Trophoblast cell (in vitro differentiated cells and primary cell): ENCODE results near the gene TNNT1.

ENCODE experiments used
- DNase-seq, 2 donors: peaks; one replicate each; pipeline ENCODE4 v3.0.0-alpha.2; 2016
- H2AFZ ChIP-seq: 2 replicates; pipeline ENCODE4 v1.6.1; 2013; ENCODE audit warnings: low read length, moderate library complexity, mild to moderate bottlenecking; ENCODE audit not compliant: insufficient read depth, poor library complexity
- H2AK5ac ChIP-seq: 2 replicates; pipeline ENCODE4 v1.6.1; 2013; ENCODE audit warnings: mild to moderate bottlenecking, low read length
- H2BK120ac ChIP-seq: 2 replicates; pipeline ENCODE4 v1.6.1; 2013; ENCODE audit warnings: low read length, mild to moderate bottlenecking, moderate library complexity; ENCODE audit not compliant: insufficient read depth, poor library complexity
- H2BK12ac ChIP-seq: 2 replicates; pipeline ENCODE4 v1.6.1; 2013; ENCODE audit warnings: mild to moderate bottlenecking, low read length, moderate library complexity
- H2BK5ac ChIP-seq: 2 replicates; pipeline ENCODE4 v1.6.1; 2013; ENCODE audit warnings: low read length, low read depth, moderate library complexity, mild to moderate bottlenecking; ENCODE audit not compliant: poor library complexity
- H3K14ac ChIP-seq: 2 replicates; pipeline ENCODE4 v1.6.1; 2013; ENCODE audit warnings: mild to moderate bottlenecking, low read length
- H3K18ac ChIP-seq: 2 replicates; pipeline ENCODE4 v1.6.1; 2013; ENCODE audit warnings: mild to moderate bottlenecking, low read length
- H3K23ac ChIP-seq: 2 replicates; pipeline ENCODE4 v1.6.1; 2013; ENCODE audit warnings: low read length
- H3K27ac ChIP-seq: 2 replicates; pipeline ENCODE4 v1.5.1; 2013; ENCODE audit warnings: low read depth, mild to moderate bottlenecking, inconsistent platforms, low read length, moderate library complexity
- H3K27me3 ChIP-seq: 2 replicates; pipeline ENCODE4 v1.6.1; 2013; ENCODE audit warnings: inconsistent platforms, mild to moderate bottlenecking, low read length, moderate library complexity; ENCODE audit not compliant: insufficient read depth
- H3K36me3 ChIP-seq, 2 experiments: 1 replicate in 1 of 2; 2 replicates in 1 of 2; pipeline ENCODE4 v1.6.1; 2013; ENCODE audit warnings: low read length in 2 of 2, mild to moderate bottlenecking in 2 of 2, moderate library complexity in 1 of 2; ENCODE audit not compliant: insufficient read depth in 2 of 2, control insufficient read depth in 1 of 2
- H3K4ac ChIP-seq: 2 replicates; pipeline ENCODE4 v1.6.1; 2013; ENCODE audit warnings: low read depth, mild to moderate bottlenecking, low read length, moderate library complexity
- H3K4me1 ChIP-seq, 2 experiments: 1 replicate in 1 of 2; 2 replicates in 1 of 2; pipeline ENCODE4 v1.6.1; 2013; ENCODE audit warnings: low read length in 2 of 2, mild to moderate bottlenecking in 2 of 2, moderate library complexity in 1 of 2; ENCODE audit not compliant: insufficient read depth in 2 of 2, control insufficient read depth in 1 of 2
- H3K4me2 ChIP-seq: 2 replicates; pipeline ENCODE4 v1.6.1; 2013; ENCODE audit warnings: inconsistent platforms, mild to moderate bottlenecking, low read length, moderate library complexity
- H3K4me3 ChIP-seq: 2 replicates; pipeline ENCODE4 v1.5.1; 2013; ENCODE audit warnings: mild to moderate bottlenecking, low read depth, low read length, inconsistent platforms
- H3K79me1 ChIP-seq: one replicate; pipeline ENCODE4 v1.6.1; 2013; ENCODE audit warnings: low read length
- H3K79me2 ChIP-seq: 2 replicates; pipeline ENCODE4 v1.6.1; 2013; ENCODE audit warnings: low read length, mild to moderate bottlenecking; ENCODE audit not compliant: control insufficient read depth, insufficient read depth, poor library complexity
- H3K9ac ChIP-seq: 2 replicates; pipeline ENCODE4 v1.6.1; 2013; ENCODE audit warnings: mild to moderate bottlenecking, low read length
- H3K9me3 ChIP-seq: 2 replicates; pipeline ENCODE4 v1.6.1; 2013; ENCODE audit warnings: low read depth, mild to moderate bottlenecking, control low read depth, inconsistent platforms, low read length; ENCODE audit not compliant: insufficient read depth
- H4K12ac ChIP-seq: 2 replicates; pipeline ENCODE4 v1.6.1; 2013; ENCODE audit warnings: low read depth, mild to moderate bottlenecking, low read length, moderate library complexity
- H4K8ac ChIP-seq: 2 replicates; pipeline ENCODE4 v1.6.1; 2013; ENCODE audit warnings: low read depth, mild to moderate bottlenecking, low read length, moderate library complexity
- H4K91ac ChIP-seq: one replicate; pipeline ENCODE4 v1.6.1; 2013; ENCODE audit warnings: low read depth, mild to moderate bottlenecking, low read length, moderate library complexity
- WGBS: extraction: QIAGEN DNeasy Blood & Tissue Kit; methylation state at CpG from one replicate; pipeline ENCODE4 v1.1.7; 2013; ENCODE audit warnings: missing lambda C conversion rate; ENCODE audit not compliant: insufficient read length, insufficient coverage; ENCODE audit errors: extremely low coverage; 5-methylcytosine and 5-hydroxymethylcytosine counted together

The TNNT1 gene

GRCh38 chr19:55193481-55193880 lies 44.5 kb upstream of the TNNT1 start:
- no CpG with 5 or more reads among the region's 12 CpGs for WGBS
- no peaks in the 10 kb centered on the region for H3K36me3 ChIP-seq

GRCh38 chr19:55189403-55189835 lies 40.4 kb upstream of the TNNT1 start:
- H3K4me2 ChIP-seq = no peak overlapping the region
- H2BK120ac ChIP-seq = no peak overlapping the region
- no peak overlapping the region for H2BK12ac ChIP-seq
- H3K4me1 ChIP-seq = no peaks in the 10 kb centered on the region
- H3K79me2 ChIP-seq = no peaks in the 10 kb centered on the region
- H3K27ac ChIP-seq = no peak overlapping the region
- no peak overlapping the region for H3K4me3 ChIP-seq
- no peak overlapping the region for H2BK5ac ChIP-seq
- H2AFZ ChIP-seq = no peak overlapping the region
- WGBS = no CpG with 5 or more reads among the region's 15 CpGs
- no peak overlapping the region for H3K23ac ChIP-seq
- H3K27me3 ChIP-seq = no peaks in the 10 kb centered on the region
- H4K91ac ChIP-seq = no peak overlapping the region
- no peak overlapping the region for H4K12ac ChIP-seq
- H3K4ac ChIP-seq = no peak overlapping the region
- H4K8ac ChIP-seq = no peak overlapping the region
- peak in 1 of 2 donors; percentile 9 for DNase-seq
- H3K18ac ChIP-seq = no peak overlapping the region
- no peaks in the 10 kb centered on the region for H3K79me1 ChIP-seq
- no peaks in the 10 kb centered on the region for H3K36me3 ChIP-seq
- H3K9me3 ChIP-seq = no peaks in the 10 kb centered on the region
- no peak overlapping the region for H2AK5ac ChIP-seq
- no peak overlapping the region for H3K9ac ChIP-seq
- H3K14ac ChIP-seq = no peak overlapping the region

More at GRCh38 chr19:55193481-55193880, 44.5 kb upstream of the TNNT1 start:
- DNase-seq = no peak
- Histone ChIP-seq H3K9ac (no peak overlapping the region), H2AK5ac (no peak overlapping the region), H4K91ac (no peak overlapping the region), H3K4me2 (no peak overlapping the region), H3K79me1 (no peaks in the 10 kb centered on the region), H3K14ac (no peak overlapping the region), H4K12ac (no peak overlapping the region), H3K79me2 (no peaks in the 10 kb centered on the region), H2BK120ac (no peak overlapping the region), H3K4me3 (no peak overlapping the region), H3K27me3 (no peaks in the 10 kb centered on the region), H2BK12ac (no peak overlapping the region), H3K27ac (no peak overlapping the region), H2AFZ (no peak overlapping the region), H3K9me3 (no peaks in the 10 kb centered on the region), H4K8ac (no peak overlapping the region), H2BK5ac (no peak overlapping the region), H3K4me1 (no peaks in the 10 kb centered on the region), H3K23ac (no peak overlapping the region), H3K4ac (no peak overlapping the region), H3K18ac (no peak overlapping the region)

- DNase-seq = no peak
- Histone ChIP-seq H3K27ac (no peak overlapping the region), H3K4ac (no peak overlapping the region), H3K18ac (no peak overlapping the region), H3K23ac (no peak overlapping the region), H2BK5ac (no peak overlapping the region), H2AFZ (no peak overlapping the region), H3K14ac (no peak overlapping the region), H4K12ac (no peak overlapping the region), H2BK12ac (no peak overlapping the region), H4K91ac (no peak overlapping the region), H3K36me3 (no peaks in the 10 kb centered on the region), H3K4me3 (no peak overlapping the region), H4K8ac (no peak overlapping the region), H3K9ac (no peak overlapping the region), H3K27me3 (no peaks in the 10 kb centered on the region), H2BK120ac (no peak overlapping the region), H3K4me2 (no peak overlapping the region), H3K9me3 (no peaks in the 10 kb centered on the region), H3K79me2 (no peaks in the 10 kb centered on the region), H2AK5ac (no peak overlapping the region), H3K79me1 (no peaks in the 10 kb centered on the region), H3K4me1 (no peaks in the 10 kb centered on the region)
- no CpG with 5 or more reads among the region's 8 CpGs for WGBS
These were observed 39.6 kb upstream of the TNNT1 start for GRCh38 chr19:55188625-55189024.

- no peak overlapping the region for H4K12ac ChIP-seq
- no peak overlapping the region for H3K4ac ChIP-seq
- H2BK5ac ChIP-seq = no peak overlapping the region
- no peak overlapping the region for H3K18ac ChIP-seq
- H2BK12ac ChIP-seq = no peak overlapping the region
- no peak overlapping the region for H3K14ac ChIP-seq
- no peaks in the 10 kb centered on the region for H3K36me3 ChIP-seq
- H3K27me3 ChIP-seq = no peaks in the 10 kb centered on the region
- H3K9me3 ChIP-seq = no peaks in the 10 kb centered on the region
- H2AK5ac ChIP-seq = no peak overlapping the region
- H4K8ac ChIP-seq = no peak overlapping the region
- WGBS = no CpG with 5 or more reads among the region's 12 CpGs
- no peak overlapping the region for H3K4me3 ChIP-seq
- H3K4me2 ChIP-seq = no peak overlapping the region
- no peak for DNase-seq
- no peaks in the 10 kb centered on the region for H3K4me1 ChIP-seq
- H2AFZ ChIP-seq = no peak overlapping the region
- H3K9ac ChIP-seq = no peak overlapping the region
- H2BK120ac ChIP-seq = no peak overlapping the region
- no peaks in the 10 kb centered on the region for H3K79me1 ChIP-seq
- no peaks in the 10 kb centered on the region for H3K79me2 ChIP-seq
- H4K91ac ChIP-seq = no peak overlapping the region
- no peak overlapping the region for H3K27ac ChIP-seq
- no peak overlapping the region for H3K23ac ChIP-seq
These were observed 37.1 kb upstream of the TNNT1 start for GRCh38 chr19:55186080-55186479.
